Neuronal stem cell (in vitro differentiated cells): ENCODE measurements around the gene FSTL4.
A peak's percentile ranks its signal among the peaks of the same experiment; 100 is the strongest.

Source experiments
- DNase-seq: peaks from one replicate; pipeline ENCODE4 v3.0.0-alpha.2; 2013; ENCODE audit warnings: low spot score
- H2AFZ ChIP-seq: one replicate; pipeline ENCODE4 v1.6.1; 2013; ENCODE audit warnings: mild to moderate bottlenecking, low read length, inconsistent platforms
- H2AK5ac ChIP-seq: 2 replicates; pipeline ENCODE4 v1.6.1; 2013; ENCODE audit warnings: low read depth, mild to moderate bottlenecking, inconsistent platforms, low read length, moderate library complexity, mixed read lengths
- H2BK120ac ChIP-seq: 2 replicates; pipeline ENCODE4 v1.6.1; 2013; ENCODE audit warnings: low read depth, mild to moderate bottlenecking, inconsistent platforms, low read length, moderate library complexity, mixed read lengths
- H2BK12ac ChIP-seq: one replicate; pipeline ENCODE4 v1.6.1; 2013; ENCODE audit warnings: low read length, inconsistent platforms
- H2BK15ac ChIP-seq: 2 replicates; pipeline ENCODE4 v1.6.1; 2013; ENCODE audit warnings: mild to moderate bottlenecking, low read length, inconsistent platforms, mixed read lengths
- H2BK5ac ChIP-seq: one replicate; pipeline ENCODE4 v1.6.1; 2013; ENCODE audit warnings: inconsistent platforms, mild to moderate bottlenecking, low read length, moderate library complexity
- H3K14ac ChIP-seq: one replicate; pipeline ENCODE4 v1.6.1; 2013; ENCODE audit warnings: low read length, inconsistent platforms
- H3K18ac ChIP-seq: 2 replicates; pipeline ENCODE4 v1.6.1; 2013; ENCODE audit warnings: low read length, inconsistent platforms
- H3K23ac ChIP-seq: 2 replicates; pipeline ENCODE4 v1.6.1; 2013; ENCODE audit warnings: low read depth, mild to moderate bottlenecking, mixed read lengths, low read length, inconsistent platforms; ENCODE audit not compliant: poor library complexity
- H3K27ac ChIP-seq: replicated peaks from 3 replicates; pipeline ENCODE4 v1.5.1; 2013; ENCODE audit warnings: low read length, inconsistent platforms
- H3K27me3 ChIP-seq, 3 experiments: 2 replicates each; pipeline ENCODE4 v1.6.1; 2013; ENCODE audit warnings: low read length in 3 of 3, mild to moderate bottlenecking in 2 of 3, inconsistent platforms in 1 of 3, low read depth in 1 of 3, mixed read lengths in 1 of 3, moderate library complexity in 1 of 3; ENCODE audit not compliant: control insufficient read depth in 3 of 3, insufficient read depth in 3 of 3
- H3K36me3 ChIP-seq, 2 donors: replicated peaks in 1 of 2; 2 replicates each; pipeline ENCODE4 v1.6.1; 2013; ENCODE audit warnings: low read length in 2 of 2; ENCODE audit not compliant: control insufficient read depth in 2 of 2, insufficient read depth in 2 of 2
- H3K4ac ChIP-seq: 2 replicates; pipeline ENCODE4 v1.6.1; 2013; ENCODE audit warnings: inconsistent platforms, mild to moderate bottlenecking, low read length, moderate library complexity
- H3K4me1 ChIP-seq, 2 donors: 1 replicate in 1 of 2; 2 replicates in 1 of 2; pipeline ENCODE4 v1.6.1; 2013; ENCODE audit warnings: low read length in 2 of 2, low read depth in 1 of 2; ENCODE audit not compliant: control insufficient read depth in 2 of 2, insufficient read depth in 1 of 2
- H3K4me2 ChIP-seq: one replicate; pipeline ENCODE4 v1.6.1; 2013; ENCODE audit warnings: mild to moderate bottlenecking, low read length, inconsistent platforms; ENCODE audit not compliant: insufficient read depth, poor library complexity, severe bottlenecking
- H3K4me3 ChIP-seq, 2 donors: 2 replicates each; pipeline ENCODE4 v1.5.1; 2013; ENCODE audit warnings: low read length in 2 of 2, mild to moderate bottlenecking in 2 of 2, inconsistent platforms in 1 of 2, moderate library complexity in 1 of 2
- H3K79me1 ChIP-seq: one replicate; pipeline ENCODE4 v1.6.1; 2013; ENCODE audit warnings: low read depth, mild to moderate bottlenecking, inconsistent platforms, low read length, moderate library complexity
- H3K9ac ChIP-seq: one replicate; pipeline ENCODE4 v1.6.1; 2013; ENCODE audit warnings: mild to moderate bottlenecking, low read depth, low read length, inconsistent platforms; ENCODE audit not compliant: poor library complexity
- H3K9me3 ChIP-seq, 2 donors: replicated peaks in 1 of 2; 2 replicates each; pipeline versions ENCODE3 to v1.6.1; 2013; ENCODE audit warnings: low read length in 2 of 2, mild to moderate bottlenecking in 2 of 2, inconsistent platforms in 1 of 2, low read depth in 1 of 2, mixed read lengths in 1 of 2, moderate library complexity in 1 of 2; ENCODE audit not compliant: control insufficient read depth in 2 of 2, insufficient read depth in 1 of 2
- H4K8ac ChIP-seq: one replicate; pipeline ENCODE4 v1.6.1; 2013; ENCODE audit warnings: low read depth, mild to moderate bottlenecking, inconsistent platforms, low read length, moderate library complexity
- H4K91ac ChIP-seq: one replicate; pipeline ENCODE4 v1.6.1; 2013; ENCODE audit warnings: low read length, low read depth, mild to moderate bottlenecking, inconsistent platforms; ENCODE audit not compliant: poor library complexity
- WGBS, 2 donors: extraction: QIAGEN DNeasy Blood & Tissue Kit; methylation state at CpG; one replicate each; pipeline ENCODE4 v1.1.7; 2013; ENCODE audit warnings: missing lambda C conversion rate in 2 of 2, mixed read lengths in 1 of 2; ENCODE audit not compliant: insufficient read length in 2 of 2, insufficient replicate concordance in 1 of 2; ENCODE audit errors: extremely low coverage in 2 of 2; 5-methylcytosine and 5-hydroxymethylcytosine counted together

The FSTL4 gene

DNA sequence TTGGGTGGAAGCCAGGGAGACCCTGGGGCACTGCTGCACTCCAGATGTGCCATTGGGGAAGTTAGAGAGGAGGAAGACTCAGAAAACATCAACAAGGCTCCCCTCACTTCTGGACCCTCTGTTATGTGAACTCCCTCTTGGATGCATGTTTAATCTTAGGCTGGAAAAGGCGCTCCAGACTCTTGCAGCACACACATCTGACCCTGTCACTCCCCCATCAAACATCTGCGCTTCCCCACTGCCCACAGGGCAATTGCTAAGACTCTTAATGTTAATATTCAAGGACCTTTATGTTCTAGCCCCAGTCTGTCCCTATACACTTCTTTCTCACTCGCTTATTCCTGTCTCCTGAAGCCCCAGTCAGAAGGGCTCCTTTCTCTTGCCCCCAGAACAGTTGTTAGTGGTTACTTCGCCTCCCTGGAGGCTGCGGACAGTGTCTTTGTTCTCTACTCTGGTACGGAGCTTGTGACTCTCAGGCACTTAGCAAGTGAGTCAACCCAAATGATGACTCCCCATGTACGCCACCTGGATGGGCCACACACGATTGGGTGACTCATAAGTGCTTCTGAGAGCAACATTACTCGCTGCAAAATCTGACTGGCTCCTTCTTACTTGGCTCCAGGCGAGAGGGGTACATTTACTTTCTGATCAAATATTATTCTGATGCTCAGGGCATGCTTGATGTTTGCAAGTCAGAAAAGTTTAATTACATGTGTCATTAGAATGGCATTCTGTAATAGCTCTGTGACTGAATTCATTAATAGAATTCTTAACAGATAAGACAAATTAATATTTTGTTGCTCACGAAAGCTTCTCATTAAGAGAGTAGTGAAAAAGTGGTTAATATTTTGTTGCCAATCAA is 366.9 kb downstream of the FSTL4 start:
- no peak overlapping the region for H3K23ac ChIP-seq
- no peak overlapping the region for H4K8ac ChIP-seq
- H3K9ac ChIP-seq, result no peak overlapping the region
- H2BK15ac ChIP-seq, result no peak overlapping the region
- H2AK5ac ChIP-seq, result no peak overlapping the region
- no peaks in the 10 kb centered on the region for H3K36me3 ChIP-seq
- no peaks in the 10 kb centered on the region for H3K79me1 ChIP-seq
- H2BK12ac ChIP-seq, result no peak overlapping the region
- H3K9me3 ChIP-seq, result no peaks in the 10 kb centered on the region
- peaks cover 3 to 7% of the 10 kb centered on the region in 2 donors for H3K4me1 ChIP-seq
- DNase-seq, result no peak
- no peak overlapping the region for H3K4ac ChIP-seq
- no CpG with 5 or more reads among the region's 11 CpGs for WGBS, 2 donors
- H3K27ac ChIP-seq, result no peak overlapping the region
- no peak overlapping the region for H3K14ac ChIP-seq
- H3K4me3 ChIP-seq, result no peak overlapping the region
- H2BK5ac ChIP-seq, result no peak overlapping the region
- peak overlapping the region; percentile 62 for H2AFZ ChIP-seq
- H4K91ac ChIP-seq, result no peak overlapping the region
- H3K4me2 ChIP-seq, result no peak overlapping the region
- H2BK120ac ChIP-seq, result no peak overlapping the region
- H3K27me3 ChIP-seq, result peaks cover 0 to 2% (median 0%) of the 10 kb centered on the region in 3 experiments
- H3K18ac ChIP-seq, result no peak overlapping the region

- Histone ChIP-seq H3K4ac (no peak overlapping the region), H3K9me3 (no peaks in the 10 kb centered on the region), H3K4me2 (no peak overlapping the region), H2BK120ac (no peak overlapping the region), H3K27ac (no peak overlapping the region), H3K79me1 (no peaks in the 10 kb centered on the region), H3K4me3 (no peak overlapping the region), H3K18ac (peak overlapping the region; percentile 39), H3K27me3 (no peaks in the 10 kb centered on the region), H3K4me1 (peaks cover 5 to 7% of the 10 kb centered on the region in 2 donors), H2AFZ (no peak overlapping the region), H2AK5ac (no peak overlapping the region), H3K36me3 (no peaks in the 10 kb centered on the region), H2BK5ac (no peak overlapping the region), H4K91ac (no peak overlapping the region), H2BK15ac (no peak overlapping the region), H2BK12ac (peak overlapping the region; percentile 27), H3K23ac (no peak overlapping the region), H3K9ac (no peak overlapping the region), H3K14ac (no peak overlapping the region), H4K8ac (no peak overlapping the region)
- DNase-seq, result no peak
- WGBS, 2 donors, result no CpG with 5 or more reads among the region's 7 CpGs
Observed at GRCh38 chr5:133244242-133244641, 368.1 kb downstream of the FSTL4 start.

DNA sequence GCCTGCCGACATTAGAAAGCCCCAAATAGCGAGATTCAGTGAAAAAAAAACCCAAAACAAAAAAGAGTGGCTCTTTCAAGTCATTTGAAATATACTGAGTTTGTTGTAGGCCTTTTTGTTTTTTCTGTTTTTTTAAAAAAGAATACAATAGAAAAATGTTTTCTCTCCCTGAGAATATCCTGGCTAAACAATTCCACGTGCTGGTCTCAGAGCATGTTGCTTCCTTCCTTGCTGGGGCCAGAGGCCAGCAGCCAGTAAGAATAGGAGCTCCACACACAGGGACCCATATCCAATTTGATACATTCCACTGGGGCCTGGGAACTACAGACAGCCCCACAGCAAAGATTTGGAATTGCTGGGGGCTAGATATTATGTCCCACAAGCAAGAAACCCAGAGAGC is 369.1 kb downstream of the FSTL4 start:
- Histone ChIP-seq H3K18ac (peak overlapping the region; percentile 0), H4K91ac (no peak overlapping the region), H3K4me1 (peaks cover 5 to 7% of the 10 kb centered on the region in 2 donors), H3K9ac (no peak overlapping the region), H3K14ac (no peak overlapping the region), H2AFZ (no peak overlapping the region), H3K27ac (no peak overlapping the region), H2BK12ac (no peak overlapping the region), H3K4me3 (no peak overlapping the region), H3K79me1 (no peaks in the 10 kb centered on the region), H3K23ac (no peak overlapping the region), H3K27me3 (no peaks in the 10 kb centered on the region), H3K4me2 (no peak overlapping the region), H4K8ac (no peak overlapping the region), H3K9me3 (no peaks in the 10 kb centered on the region), H3K36me3 (no peaks in the 10 kb centered on the region), H2BK120ac (no peak overlapping the region), H2AK5ac (no peak overlapping the region), H2BK5ac (no peak overlapping the region), H3K4ac (no peak overlapping the region), H2BK15ac (no peak overlapping the region)
- WGBS, 2 donors, result no CpG with 5 or more reads among the region's 3 CpGs
- DNase-seq, result no peak

DNA sequence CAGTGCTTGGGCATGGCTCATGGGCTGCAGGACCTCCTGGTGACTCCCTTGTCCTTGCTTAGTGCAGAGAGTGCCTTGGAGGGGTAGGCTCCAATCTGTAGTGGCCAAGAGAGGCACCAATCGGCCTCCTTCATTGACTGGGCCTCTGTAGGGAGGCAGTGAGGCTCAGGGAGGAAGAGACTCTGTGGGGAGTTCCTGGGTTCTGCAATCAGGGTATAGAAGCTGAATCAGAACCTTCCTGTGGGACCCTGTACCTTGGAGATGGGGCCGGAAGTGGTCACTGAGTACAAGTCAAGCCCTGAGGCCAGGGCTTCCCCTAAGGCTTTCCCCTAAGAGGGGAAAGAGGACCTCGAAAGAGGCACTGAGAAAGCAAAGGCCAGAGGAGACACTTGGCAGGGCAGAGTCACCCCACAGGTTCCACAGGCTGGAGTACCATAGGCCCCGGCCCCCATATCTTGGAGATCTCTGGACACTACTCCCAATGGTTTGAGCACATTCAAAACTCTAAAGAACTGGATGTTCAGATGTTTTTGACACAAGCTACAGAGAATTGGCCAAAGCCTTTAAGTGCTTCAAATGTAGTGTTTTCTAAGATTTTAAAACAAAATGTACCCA is 370.0 kb downstream of the FSTL4 start:
- Histone ChIP-seq H3K27ac (no peak overlapping the region), H2BK12ac (no peak overlapping the region), H3K4me3 (no peak overlapping the region), H3K79me1 (no peaks in the 10 kb centered on the region), H2BK5ac (no peak overlapping the region), H3K4me2 (no peak overlapping the region), H4K8ac (no peak overlapping the region), H3K9me3 (no peaks in the 10 kb centered on the region), H3K14ac (no peak overlapping the region), H3K27me3 (no peaks in the 10 kb centered on the region), H3K4ac (no peak overlapping the region), H2AFZ (no peak overlapping the region), H2BK15ac (no peak overlapping the region), H3K4me1 (peaks cover 5 to 7% of the 10 kb centered on the region in 2 donors), H3K36me3 (no peaks in the 10 kb centered on the region), H4K91ac (no peak overlapping the region), H3K18ac (no peak overlapping the region), H2BK120ac (no peak overlapping the region), H3K23ac (no peak overlapping the region), H3K9ac (no peak overlapping the region), H2AK5ac (no peak overlapping the region)
- no peak for DNase-seq
- no CpG with 5 or more reads among the region's 4 CpGs for WGBS, 2 donors
